Measurements from ENCODE around the gene ATP5PO. TPM values are rescaled to one million over a fixed set of nuclear protein-coding genes. Genes with fewer than 3 reads are reported as not detected.
"Not testable (repeated sequence)": the region's sequence is repeated elsewhere in the genome, so short reads cannot be mapped to it uniquely, and the experiment has no call there.

The ATP5PO gene
- total and polyA plus RNA-seq, 3 experiments from 2014 or later = 183 to 316 (median 194) TPM

GRCh38 chr21:33864150-33864549 lies 51.5 kb downstream of the ATP5PO start:
- Histone ChIP-seq H3K4me3 (ENCODE audit: low read length) (no peak overlapping the region), H3K36me3 (ENCODE audit: insufficient read depth, low read length) (no peaks in the 10 kb centered on the region), H3K9me3 (ENCODE audit: low read length) (no peaks in the 10 kb centered on the region), H3K27ac (ENCODE audit: low read depth, low read length) (no peak overlapping the region), H3K4me1 (ENCODE audit: insufficient read depth, low read length) (no peaks in the 10 kb centered on the region), H3K27me3 (ENCODE audit: insufficient read depth, low read length, poor library complexity, severe bottlenecking) (no peaks in the 10 kb centered on the region)
- no peak overlapping the region for H3K4me3 Mint-ChIP-seq
- peaks cover 14 to 36% of the 10 kb centered on the region in 2 donors for H3K27me3 Mint-ChIP-seq
- H3K36me3 Mint-ChIP-seq = no peaks in the 10 kb centered on the region
- H3K9me3 Mint-ChIP-seq = no peaks in the 10 kb centered on the region
- no peak overlapping the region for H3K27ac Mint-ChIP-seq
- H3K4me1 Mint-ChIP-seq = peaks cover 1 to 7% (median 3%) of the 10 kb centered on the region in 3 donors
- POLR2A ChIA-PET = no interaction called here
- no peak for DNase-seq
- CTCF ChIA-PET = no interaction called here

GRCh38 chr21:33863191-33863590 lies 52.4 kb downstream of the ATP5PO start:
- H3K4me1 Mint-ChIP-seq; H3K36me3 Mint-ChIP-seq; H3K4me3 Mint-ChIP-seq; H3K36me3 ChIP-seq (ENCODE audit: insufficient read depth, low read length); H3K4me3 ChIP-seq (ENCODE audit: low read length); H3K27ac Mint-ChIP-seq; DNase-seq; H3K9me3 ChIP-seq (ENCODE audit: low read length); POLR2A ChIA-PET; H3K4me1 ChIP-seq (ENCODE audit: insufficient read depth, low read length); H3K27ac ChIP-seq (ENCODE audit: low read depth, low read length); CTCF ChIA-PET; H3K9me3 Mint-ChIP-seq; H3K27me3 ChIP-seq (ENCODE audit: insufficient read depth, low read length, poor library complexity, severe bottlenecking): not testable (repeated sequence)
- peaks cover 18 to 45% of the 10 kb centered on the region in 2 donors for H3K27me3 Mint-ChIP-seq

GRCh38 chr21:33861125-33861524 lies 54.5 kb downstream of the ATP5PO start:
- Histone ChIP-seq H3K27me3 (ENCODE audit: insufficient read depth, low read length, poor library complexity, severe bottlenecking) (no peaks in the 10 kb centered on the region), H3K9me3 (ENCODE audit: low read length) (no peaks in the 10 kb centered on the region), H3K36me3 (ENCODE audit: insufficient read depth, low read length) (no peaks in the 10 kb centered on the region), H3K4me3 (ENCODE audit: low read length) (no peak overlapping the region), H3K4me1 (ENCODE audit: insufficient read depth, low read length) (no peaks in the 10 kb centered on the region), H3K27ac (ENCODE audit: low read depth, low read length) (no peak overlapping the region)
- Mint-ChIP-seq H3K27ac (no peak overlapping the region), H3K4me1 (no peaks in the 10 kb centered on the region), H3K4me3 (no peak overlapping the region), H3K27me3 (peaks cover 16 to 38% of the 10 kb centered on the region in 2 donors), H3K9me3 (no peaks in the 10 kb centered on the region), H3K36me3 (no peaks in the 10 kb centered on the region)
- no peak for DNase-seq
- ChIA-PET POLR2A (no interaction called here), CTCF (no interaction called here)

DNA sequence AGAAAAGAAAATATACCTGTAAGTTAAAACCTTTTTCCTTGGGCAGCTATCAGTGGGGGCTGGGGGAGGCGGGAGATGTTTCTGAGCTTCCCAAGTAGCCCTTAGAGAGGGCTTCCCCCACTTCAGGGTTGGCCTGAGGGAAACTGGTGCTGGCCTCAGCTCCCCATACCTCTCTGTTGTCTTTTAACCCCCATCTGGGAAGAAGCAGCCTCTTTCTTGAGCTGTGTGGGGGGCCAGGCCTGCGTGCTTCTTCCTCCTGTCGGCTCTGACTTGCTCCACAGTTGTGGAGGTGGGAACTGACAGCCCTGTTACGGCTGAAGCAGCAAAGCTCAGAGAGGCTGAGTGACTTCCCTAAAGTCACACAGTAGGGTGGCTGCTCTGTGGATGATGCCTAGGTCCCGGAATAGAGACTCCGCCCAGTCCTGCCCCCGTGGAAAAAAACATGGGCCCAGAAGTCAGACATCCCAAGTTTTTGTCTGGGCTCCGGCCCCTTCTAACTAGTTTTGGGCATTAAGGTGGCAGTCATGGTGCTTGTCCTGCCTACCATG lies 55.2 kb downstream of the ATP5PO start:
- DNase-seq = no peak
- no peaks in the 10 kb centered on the region for H3K27me3 ChIP-seq (ENCODE audit: insufficient read depth, low read length, poor library complexity, severe bottlenecking)
- no peaks in the 10 kb centered on the region for H3K36me3 ChIP-seq (ENCODE audit: insufficient read depth, low read length)
- no peaks in the 10 kb centered on the region for H3K4me1 ChIP-seq (ENCODE audit: insufficient read depth, low read length)
- peaks cover 12 to 32% of the 10 kb centered on the region in 2 donors for H3K27me3 Mint-ChIP-seq
- no peak overlapping the region for H3K27ac ChIP-seq (ENCODE audit: low read depth, low read length)
- ChIA-PET POLR2A (no interaction called here), CTCF (no interaction called here)
- no peaks in the 10 kb centered on the region for H3K9me3 Mint-ChIP-seq
- H3K4me1 Mint-ChIP-seq = no peaks in the 10 kb centered on the region
- H3K9me3 ChIP-seq (ENCODE audit: low read length) = no peaks in the 10 kb centered on the region
- no peak overlapping the region for H3K27ac Mint-ChIP-seq
- no peak overlapping the region for H3K4me3 Mint-ChIP-seq
- H3K36me3 Mint-ChIP-seq = no peaks in the 10 kb centered on the region
- H3K4me3 ChIP-seq (ENCODE audit: low read length) = no peak overlapping the region

DNA sequence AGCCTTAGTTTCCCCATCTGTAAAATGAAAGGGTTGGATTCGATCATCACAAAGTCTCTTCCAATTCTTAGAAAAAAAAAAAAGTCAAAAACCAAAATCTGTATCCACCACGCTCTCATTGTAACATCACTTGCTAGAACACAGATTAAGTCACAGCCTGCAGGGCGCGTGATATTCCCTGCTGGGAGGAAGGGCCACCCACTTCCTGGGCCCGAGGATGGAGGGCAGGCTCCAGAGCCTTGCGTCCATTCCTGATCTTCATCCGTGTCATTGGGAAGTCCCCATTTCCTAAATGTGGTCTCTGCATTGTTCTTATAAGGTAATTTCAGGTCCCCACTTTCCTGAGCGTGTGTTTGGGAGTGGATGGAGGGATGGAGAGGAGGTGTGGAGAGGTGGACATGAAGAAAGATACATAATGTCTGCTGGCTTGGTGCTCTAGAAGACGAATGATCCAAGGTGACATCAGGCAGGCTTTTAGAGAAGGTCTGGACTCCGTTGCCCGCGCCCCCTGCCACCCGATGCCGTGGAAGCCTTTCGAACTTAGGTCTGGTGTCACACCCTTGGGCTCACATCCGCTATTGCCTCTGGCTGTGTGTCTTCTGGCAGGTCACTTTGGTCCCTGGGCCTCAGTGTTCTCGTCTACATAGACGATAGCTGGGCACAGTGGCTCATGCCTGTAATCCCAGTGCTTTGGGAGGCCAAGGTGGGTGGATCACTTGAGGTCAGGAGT lies 56.1 kb downstream of the ATP5PO start:
- H3K27ac Mint-ChIP-seq = no peak overlapping the region
- no peaks in the 10 kb centered on the region for H3K36me3 Mint-ChIP-seq
- H3K4me3 ChIP-seq (ENCODE audit: low read length) = no peak overlapping the region
- no peaks in the 10 kb centered on the region for H3K4me1 Mint-ChIP-seq
- DNase-seq = no peak
- H3K9me3 Mint-ChIP-seq = no peaks in the 10 kb centered on the region
- POLR2A ChIA-PET = no interaction called here
- H3K27me3 ChIP-seq (ENCODE audit: insufficient read depth, low read length, poor library complexity, severe bottlenecking) = no peaks in the 10 kb centered on the region
- H3K27me3 Mint-ChIP-seq = peaks cover 8 to 27% of the 10 kb centered on the region in 2 donors
- CTCF ChIA-PET = no interaction called here
- no peaks in the 10 kb centered on the region for H3K9me3 ChIP-seq (ENCODE audit: low read length)
- no peaks in the 10 kb centered on the region for H3K4me1 ChIP-seq (ENCODE audit: insufficient read depth, low read length)
- no peak overlapping the region for H3K4me3 Mint-ChIP-seq
- no peak overlapping the region for H3K27ac ChIP-seq (ENCODE audit: low read depth, low read length)
- no peaks in the 10 kb centered on the region for H3K36me3 ChIP-seq (ENCODE audit: insufficient read depth, low read length)

DNA sequence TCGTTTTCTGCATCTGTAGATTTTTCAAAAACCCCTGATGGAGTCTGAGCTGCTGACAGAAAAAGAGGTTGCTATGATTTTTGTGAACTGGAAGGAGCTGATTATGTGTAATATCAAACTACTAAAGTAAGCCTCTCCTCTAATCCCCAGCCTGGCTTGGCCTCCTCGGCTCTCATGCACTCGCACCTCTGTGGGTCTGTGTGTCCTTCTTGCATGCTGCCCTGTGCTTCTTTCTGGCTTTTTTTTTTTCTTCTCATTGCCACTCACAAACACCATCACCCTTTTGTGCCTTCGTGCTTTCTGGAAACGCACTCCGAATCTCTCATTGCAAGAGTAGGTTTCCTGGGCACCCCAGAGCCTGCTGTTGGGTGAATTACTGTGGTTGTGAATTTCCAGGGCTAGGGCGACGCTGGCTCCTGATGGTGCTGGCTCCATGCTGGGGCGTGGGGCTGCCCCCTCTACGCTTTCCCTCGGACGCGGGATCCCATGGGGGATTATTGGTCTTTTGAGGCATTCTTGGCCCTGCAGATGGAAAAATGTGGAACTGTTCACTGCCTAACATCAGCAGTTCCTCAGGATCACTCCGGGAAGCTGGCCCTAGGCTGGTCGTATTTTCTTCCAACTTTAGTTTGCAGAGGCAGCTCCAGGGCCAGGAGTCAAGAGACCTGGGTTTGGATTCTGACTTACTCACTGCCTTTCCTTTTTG lies 56.8 kb downstream of the ATP5PO start:
- H3K4me3 Mint-ChIP-seq = no peak overlapping the region
- peaks cover 8 to 24% of the 10 kb centered on the region in 2 donors for H3K27me3 Mint-ChIP-seq
- no peak overlapping the region for H3K27ac Mint-ChIP-seq

GRCh38 chr21:33857846-33858666 lies 57.5 kb downstream of the ATP5PO start:
- DNase-seq = no peak
- CTCF ChIA-PET = no interaction called here
- no peak overlapping the region for H3K4me3 ChIP-seq (ENCODE audit: low read length)
- POLR2A ChIA-PET = no interaction called here
- no peaks in the 10 kb centered on the region for H3K36me3 Mint-ChIP-seq
- H3K27ac Mint-ChIP-seq = no peak overlapping the region
- no peaks in the 10 kb centered on the region for H3K4me1 ChIP-seq (ENCODE audit: insufficient read depth, low read length)
- H3K36me3 ChIP-seq (ENCODE audit: insufficient read depth, low read length) = no peaks in the 10 kb centered on the region
- H3K4me3 Mint-ChIP-seq = no peak overlapping the region
- H3K27me3 Mint-ChIP-seq = peaks cover 8 to 24% of the 10 kb centered on the region in 2 donors
- H3K4me1 Mint-ChIP-seq = no peaks in the 10 kb centered on the region
- no peaks in the 10 kb centered on the region for H3K9me3 Mint-ChIP-seq
- H3K9me3 ChIP-seq (ENCODE audit: low read length) = no peaks in the 10 kb centered on the region
- no peaks in the 10 kb centered on the region for H3K27me3 ChIP-seq (ENCODE audit: insufficient read depth, low read length, poor library complexity, severe bottlenecking)
- no peak overlapping the region for H3K27ac ChIP-seq (ENCODE audit: low read depth, low read length)

More for the DNA sequence above, 56.8 kb downstream of the ATP5PO start:
- CTCF ChIA-PET = no interaction called here
- no peaks in the 10 kb centered on the region for H3K27me3 ChIP-seq (ENCODE audit: insufficient read depth, low read length, poor library complexity, severe bottlenecking)
- no peaks in the 10 kb centered on the region for H3K36me3 Mint-ChIP-seq
- POLR2A ChIA-PET = no interaction called here
- H3K4me3 ChIP-seq (ENCODE audit: low read length) = no peak overlapping the region
- no peak overlapping the region for H3K27ac ChIP-seq (ENCODE audit: low read depth, low read length)
- H3K9me3 Mint-ChIP-seq = no peaks in the 10 kb centered on the region
- no peaks in the 10 kb centered on the region for H3K36me3 ChIP-seq (ENCODE audit: insufficient read depth, low read length)
- no peaks in the 10 kb centered on the region for H3K4me1 ChIP-seq (ENCODE audit: insufficient read depth, low read length)
- no peak for DNase-seq
- no peaks in the 10 kb centered on the region for H3K9me3 ChIP-seq (ENCODE audit: low read length)
- no peaks in the 10 kb centered on the region for H3K4me1 Mint-ChIP-seq
